ENCODE data around the gene GOSR2. TPM values are rescaled to one million over a fixed set of nuclear protein-coding genes. Genes with fewer than 3 reads are reported as not detected.
"Not testable (repeated sequence)": the region's sequence is repeated elsewhere in the genome, so short reads cannot be mapped to it uniquely, and the experiment has no call there.

The GOSR2 gene
- total and polyA plus RNA-seq, 8 donors, result 14.3 to 33.2 (median 27.5) TPM

GRCh38 chr17:46984341-46984740 lies 61.4 kb downstream of the GOSR2 start:
- no peaks in the 10 kb centered on the region for H3K9me3 ChIP-seq
- H3K4me3 ChIP-seq, result no peak overlapping the region
- H3K27ac ChIP-seq, result peak overlapping the region in 3 of 4 donors; percentile 8 to 73 (median 27)
- H3K4me1 ChIP-seq, result peaks cover 0 to 11% (median 9%) of the 10 kb centered on the region in 3 donors
- H3K36me3 ChIP-seq, result no peaks in the 10 kb centered on the region
- no peak for FAIRE-seq
- TF ChIP-seq, protein P1, sequence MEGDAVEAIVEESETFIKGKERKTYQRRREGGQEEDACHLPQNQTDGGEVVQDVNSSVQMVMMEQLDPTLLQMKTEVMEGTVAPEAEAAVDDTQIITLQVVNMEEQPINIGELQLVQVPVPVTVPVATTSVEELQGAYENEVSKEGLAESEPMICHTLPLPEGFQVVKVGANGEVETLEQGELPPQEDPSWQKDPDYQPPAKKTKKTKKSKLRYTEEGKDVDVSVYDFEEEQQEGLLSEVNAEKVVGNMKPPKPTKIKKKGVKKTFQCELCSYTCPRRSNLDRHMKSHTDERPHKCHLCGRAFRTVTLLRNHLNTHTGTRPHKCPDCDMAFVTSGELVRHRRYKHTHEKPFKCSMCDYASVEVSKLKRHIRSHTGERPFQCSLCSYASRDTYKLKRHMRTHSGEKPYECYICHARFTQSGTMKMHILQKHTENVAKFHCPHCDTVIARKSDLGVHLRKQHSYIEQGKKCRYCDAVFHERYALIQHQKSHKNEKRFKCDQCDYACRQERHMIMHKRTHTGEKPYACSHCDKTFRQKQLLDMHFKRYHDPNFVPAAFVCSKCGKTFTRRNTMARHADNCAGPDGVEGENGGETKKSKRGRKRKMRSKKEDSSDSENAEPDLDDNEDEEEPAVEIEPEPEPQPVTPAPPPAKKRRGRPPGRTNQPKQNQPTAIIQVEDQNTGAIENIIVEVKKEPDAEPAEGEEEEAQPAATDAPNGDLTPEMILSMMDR (IDR thresholded peaks at IDR 0.05), result no peak
- DNase-seq, result peak in 2 of 6 donors; percentile 20 to 28
- peak; percentile 44 to 76 (median 62) for ATAC-seq
- intact Hi-C loops (cut with DNase I), result no loop called here
- no peaks in the 10 kb centered on the region for H3K27me3 ChIP-seq
- WGBS, 2 donors, result 21 to 49% methylated on average over 6 of the region's 6 CpGs

DNA sequence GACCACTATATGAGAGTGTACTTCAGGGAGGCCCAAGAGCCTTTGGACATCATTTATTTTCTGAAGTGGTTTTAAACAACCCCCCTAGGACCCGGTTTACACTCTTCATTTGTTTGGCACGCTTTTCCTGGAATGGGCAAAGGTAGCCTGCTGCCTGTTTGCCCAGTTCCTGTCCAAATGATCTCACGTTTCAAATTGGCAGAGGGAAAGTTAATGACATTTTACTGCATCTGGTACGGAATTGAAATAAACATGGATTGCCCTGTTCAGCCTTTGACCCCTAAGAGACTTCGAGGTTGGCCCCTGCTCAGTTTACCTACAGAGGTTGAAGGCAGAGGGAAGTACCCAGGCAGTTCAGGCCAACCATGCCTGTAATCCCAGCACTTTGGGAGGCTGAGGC lies 61.9 kb downstream of the GOSR2 start:
- WGBS, 2 donors, result 8 to 17% methylated on average over 5 of the region's 5 CpGs
- peak in 4 of 6 donors; percentile 33 to 66 (median 45) for DNase-seq
- FAIRE-seq, result no peak
- no peaks in the 10 kb centered on the region for H3K27me3 ChIP-seq
- peak overlapping the region in 2 of 4 donors; percentile 28 to 73 for H3K27ac ChIP-seq
- no peaks in the 10 kb centered on the region for H3K9me3 ChIP-seq
- TF ChIP-seq, protein P1 (IDR thresholded peaks at IDR 0.05), result no peak
- no peak overlapping the region for H3K4me3 ChIP-seq
- intact Hi-C loops (cut with DNase I), result no loop called here
- H3K4me1 ChIP-seq, result peaks cover 0 to 9% (median 7%) of the 10 kb centered on the region in 3 donors
- H3K36me3 ChIP-seq, result no peaks in the 10 kb centered on the region
- ATAC-seq, result peak; percentile 82 to 92 (median 90)

DNA sequence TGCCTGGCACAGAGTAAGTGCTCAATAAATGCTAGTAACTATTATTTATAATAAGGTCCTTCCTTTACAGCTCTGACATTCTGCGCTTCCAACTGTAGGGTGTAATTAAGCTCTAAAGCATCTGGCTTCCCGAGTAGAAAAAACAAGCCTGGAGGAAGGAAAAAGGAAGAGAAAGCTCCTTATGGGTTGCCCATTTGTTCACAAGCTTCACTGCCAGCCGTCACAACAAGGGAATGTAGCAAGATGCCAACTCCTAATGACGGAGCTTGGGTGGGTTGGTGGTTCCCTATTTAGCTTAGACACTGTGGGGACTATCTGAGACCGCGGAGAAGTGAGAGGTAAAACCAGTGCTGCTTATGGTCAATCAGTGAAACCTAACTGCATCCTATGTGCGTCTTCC lies 63.4 kb downstream of the GOSR2 start:
- FAIRE-seq (no peak), ATAC-seq (no peak), DNase-seq (no peak)
- intact Hi-C loops (cut with DNase I), result no loop called here
- H3K4me1 ChIP-seq, result peaks cover 0 to 9% (median 7%) of the 10 kb centered on the region in 3 donors
- WGBS, 2 donors, result 86 to 89% methylated on average over 7 of the region's 7 CpGs
- H3K4me3 ChIP-seq, result no peak overlapping the region
- H3K27ac ChIP-seq, result no peak overlapping the region
- H3K36me3 ChIP-seq, result no peaks in the 10 kb centered on the region
- TF ChIP-seq, protein P1 (IDR thresholded peaks at IDR 0.05), result no peak
- H3K27me3 ChIP-seq, result no peaks in the 10 kb centered on the region
- no peaks in the 10 kb centered on the region for H3K9me3 ChIP-seq

DNA sequence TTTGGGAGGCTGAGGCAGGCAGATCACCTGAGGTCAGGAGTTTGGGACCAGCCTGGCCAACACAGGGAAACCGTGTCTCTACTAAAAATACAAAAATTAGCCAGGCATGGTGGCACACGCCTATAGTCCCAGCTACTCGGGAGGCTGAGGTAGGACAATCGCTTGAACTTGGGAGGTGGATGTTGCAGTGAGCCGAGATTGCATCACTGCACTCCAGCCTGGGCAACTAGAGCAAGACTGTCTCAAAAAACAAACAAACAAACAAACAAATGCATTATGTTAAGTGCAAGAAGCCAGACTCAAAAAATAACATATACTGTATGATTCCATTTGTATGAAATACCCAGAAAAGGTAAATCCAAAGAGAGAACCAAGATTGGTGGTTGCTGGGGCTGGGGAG lies 65.0 kb downstream of the GOSR2 start:
- H3K27me3 ChIP-seq; FAIRE-seq; H3K9me3 ChIP-seq; H3K4me3 ChIP-seq; ATAC-seq; H3K36me3 ChIP-seq; intact Hi-C loops (cut with DNase I); DNase-seq; H3K27ac ChIP-seq: not testable (repeated sequence)
- WGBS, 2 donors, result 82 to 84% methylated on average over 5 of the region's 5 CpGs
- peaks cover 0 to 11% (median 9%) of the 10 kb centered on the region in 3 donors for H3K4me1 ChIP-seq

DNA sequence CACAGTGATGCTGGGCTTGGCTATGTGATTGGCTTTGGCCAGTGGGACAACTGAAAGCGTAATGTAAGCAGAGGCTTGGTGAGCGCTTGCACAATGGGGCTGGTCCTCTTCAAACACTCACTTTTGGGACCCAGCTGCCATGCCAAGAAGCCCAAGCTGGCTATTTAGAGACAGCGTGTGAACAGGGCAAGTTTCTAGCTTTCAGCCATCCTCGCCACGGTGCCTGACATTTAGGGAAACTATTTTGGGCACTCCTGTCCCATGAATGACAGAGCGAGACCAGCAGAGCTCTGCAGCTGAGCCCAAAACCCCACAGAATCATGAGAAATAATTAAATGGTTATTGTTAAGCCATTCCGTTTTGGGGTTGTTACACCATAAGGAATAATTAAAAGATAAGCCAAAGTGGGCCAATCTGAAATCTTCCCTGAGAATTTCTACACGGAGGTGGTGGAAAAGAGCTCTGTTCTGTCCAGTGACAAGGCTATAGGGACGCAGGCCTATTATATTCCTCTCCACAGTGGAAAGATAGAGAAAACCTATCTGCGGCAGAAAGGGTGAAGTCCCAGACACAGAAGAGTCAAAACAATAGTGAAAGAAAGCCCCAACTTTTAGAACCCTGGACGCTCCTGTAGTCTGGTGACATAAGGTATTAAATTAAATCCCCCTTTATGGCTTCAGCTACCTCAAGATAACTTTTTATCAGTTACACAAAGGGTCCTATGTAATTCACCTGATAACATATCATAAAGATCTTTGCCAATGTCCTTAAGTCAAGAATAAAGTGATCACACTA lies 66.9 kb downstream of the GOSR2 start:
- TF ChIP-seq, protein P1 (IDR thresholded peaks at IDR 0.05), result no peak
- Histone ChIP-seq H3K4me1 (peaks cover 0 to 4% (median under 1%) of the 10 kb centered on the region in 3 donors), H3K9me3 (no peaks in the 10 kb centered on the region), H3K27me3 (no peaks in the 10 kb centered on the region), H3K27ac (no peak overlapping the region), H3K36me3 (no peaks in the 10 kb centered on the region), H3K4me3 (no peak overlapping the region)
- FAIRE-seq (no peak), DNase-seq (no peak), ATAC-seq (no peak)
- 68 to 73% methylated on average over 11 of the region's 11 CpGs for WGBS, 2 donors
- intact Hi-C loops (cut with DNase I), result loop anchor here in 1 of 3 donors (10.0 kb wide), 2 partner anchors 45 to 145 kb away; no protein-coding TSS in a partner anchor
